GM12891 (cell line): Measurements from ENCODE around the gene THADA.

ENCODE experiments used
- POLR2A ChIP-seq: IDR thresholded peaks from 2 replicates; pipeline ENCODE4 v1.6.1; 2011; ENCODE audit warnings: low read depth, low read length, control low read depth
- POLR2AphosphoS5 ChIP-seq: IDR thresholded peaks from 2 replicates; pipeline ENCODE4 v1.6.1; 2011; ENCODE audit warnings: low read depth, low read length, control low read depth
- SPI1 ChIP-seq: IDR thresholded peaks from 2 replicates; pipeline ENCODE4 v1.6.1; 2011; ENCODE audit warnings: low read depth, low read length, control low read depth
- TAF1 ChIP-seq: IDR thresholded peaks from 2 replicates; pipeline ENCODE4 v1.6.1; 2011; ENCODE audit warnings: low read depth, low read length, control low read depth

GRCh38 chr2:43518718-43519117 lies 77.1 kb downstream of the THADA start:
- no peak for TF ChIP-seq POLR2A
- TF ChIP-seq TAF1, result no peak
- no peak for TF ChIP-seq POLR2AphosphoS5
- no peak for TF ChIP-seq SPI1
